Activated CD4-positive, alpha-beta T cell treated with anti-CD3 and anti-CD28 coated beads for 24 hours (primary cell): ENCODE data around the gene AHCTF1.
"Not testable (repeated sequence)": the region's sequence is repeated elsewhere in the genome, so short reads cannot be mapped to it uniquely, and the experiment has no call there.

ENCODE experiments used
- DNase-seq, 2 donors: peaks; one replicate each; pipeline ENCODE4 v3.0.0-alpha.2; 2020; ENCODE audit warnings: low read depth in 2 of 2

Gene AHCTF1

DNA sequence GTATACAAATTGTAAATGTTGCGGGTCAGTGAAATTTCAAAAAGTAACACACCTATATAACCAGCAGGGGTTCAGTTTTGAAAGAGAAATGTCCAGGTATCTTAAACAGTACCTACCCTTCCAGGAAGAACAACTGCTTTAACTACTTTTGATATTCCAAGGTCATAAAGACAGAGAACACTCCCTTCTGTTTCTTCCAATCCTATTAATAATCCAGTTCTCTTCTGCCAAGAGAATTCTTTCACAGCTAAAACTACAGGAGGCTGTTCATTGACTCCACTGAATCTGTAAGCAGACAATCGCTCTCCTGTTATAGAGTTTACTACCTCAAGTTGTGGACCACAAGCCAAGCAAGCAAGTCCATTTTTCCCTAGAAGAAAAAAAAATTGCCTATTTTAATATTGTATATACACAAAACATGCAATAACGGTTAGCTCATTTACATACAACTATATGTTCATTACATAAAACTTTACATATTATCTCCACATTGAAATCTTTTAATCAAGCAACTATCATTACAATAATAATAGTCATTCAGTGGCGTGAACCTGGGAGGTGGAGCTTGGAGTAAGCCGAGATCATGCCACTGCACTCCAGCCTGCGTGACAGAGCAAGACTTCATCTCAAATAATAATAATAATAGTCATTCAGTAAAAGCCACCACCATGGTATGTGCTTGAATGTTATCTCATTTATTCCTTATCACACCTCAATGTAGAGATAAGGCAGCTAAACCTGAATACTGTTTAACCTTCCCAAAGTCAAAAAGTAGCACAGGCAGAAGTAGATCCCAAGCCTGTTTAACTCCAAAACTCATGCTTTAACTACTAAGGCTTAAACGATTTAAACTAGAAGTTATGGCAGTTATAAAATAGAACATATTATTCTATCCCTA lies 15.5 kb downstream of the AHCTF1 start:
- not testable (repeated sequence) for DNase-seq

DNA sequence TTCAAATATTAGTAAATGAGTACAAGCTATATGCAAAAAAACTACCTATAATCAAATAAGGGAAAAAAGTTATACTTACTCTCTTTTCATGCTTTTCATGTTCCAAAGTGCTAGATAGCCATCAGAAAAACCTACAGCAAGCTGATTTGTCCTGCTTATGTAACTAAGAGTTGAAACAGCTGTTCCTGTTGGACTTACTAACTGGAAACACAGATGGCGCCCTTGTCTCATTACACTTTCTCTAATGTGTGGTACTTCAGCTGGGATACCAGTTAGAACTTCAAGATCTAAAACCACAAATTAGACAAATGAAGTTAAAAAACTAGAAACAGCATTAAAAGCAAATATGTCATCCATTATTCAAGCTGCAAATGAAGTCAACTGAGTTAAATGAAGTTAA lies 24.3 kb downstream of the AHCTF1 start:
- no peak for DNase-seq

DNA sequence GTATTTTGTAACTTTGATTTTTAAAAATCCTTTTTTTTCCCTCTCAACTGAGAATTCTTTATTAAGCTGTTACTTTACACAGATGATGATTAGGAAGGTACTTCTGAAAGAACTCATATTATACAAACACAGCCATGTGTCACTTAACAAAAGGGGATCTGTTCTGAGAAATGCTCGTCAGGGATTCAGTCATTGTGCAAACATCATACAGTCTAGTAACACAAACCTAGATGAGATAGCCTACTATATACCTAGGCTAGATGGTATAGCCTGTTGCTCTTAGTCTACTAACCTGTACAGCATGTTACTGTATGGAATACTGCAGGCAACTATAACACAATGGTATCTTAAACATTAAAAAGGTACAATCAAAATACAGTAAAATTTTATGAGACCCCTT lies 24.9 kb downstream of the AHCTF1 start:
- no peak for DNase-seq

DNA sequence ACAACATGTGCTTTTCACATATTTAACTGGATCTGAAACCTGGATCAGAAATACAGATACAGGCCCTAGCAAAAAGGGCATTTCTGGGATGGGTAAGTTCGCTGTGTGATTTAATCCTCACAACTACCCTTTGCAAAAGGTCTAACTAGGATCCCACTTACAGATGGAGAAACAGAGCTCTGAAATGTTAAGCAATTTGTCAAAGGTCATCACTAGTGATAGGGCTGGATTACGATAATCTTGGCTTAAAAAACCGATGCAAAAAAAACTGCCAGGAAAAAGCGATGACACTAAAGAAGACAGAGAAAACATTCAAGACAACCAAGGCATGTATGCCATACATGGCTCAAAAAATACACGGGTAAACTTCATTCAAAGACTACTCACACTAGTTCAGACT lies 29.9 kb downstream of the AHCTF1 start:
- DNase-seq: no peak

GRCh38 chr1:246897302-246897701 lies 34.4 kb downstream of the AHCTF1 start:
- no peak for DNase-seq

GRCh38 chr1:246893191-246893939 lies 38.4 kb downstream of the AHCTF1 start:
- no peak for DNase-seq

DNA sequence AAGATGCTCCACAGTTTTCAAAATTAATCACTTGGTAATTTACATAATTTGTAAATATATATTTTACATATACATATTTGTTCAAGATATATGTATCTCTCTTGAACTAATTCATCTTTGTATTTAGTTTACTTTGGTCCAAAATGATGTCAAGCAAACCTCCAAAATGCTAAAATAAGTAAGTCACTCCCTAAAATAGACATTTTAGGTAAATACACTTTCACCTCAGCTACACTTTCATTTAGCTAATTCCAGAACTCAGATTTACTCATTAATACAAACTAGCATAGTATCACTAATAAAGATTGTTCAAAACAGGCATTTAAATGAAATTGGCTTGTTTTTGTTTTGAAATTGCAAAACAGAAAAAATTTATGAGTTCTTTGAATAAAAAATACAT lies 40.6 kb downstream of the AHCTF1 start:
- no peak for DNase-seq

DNA sequence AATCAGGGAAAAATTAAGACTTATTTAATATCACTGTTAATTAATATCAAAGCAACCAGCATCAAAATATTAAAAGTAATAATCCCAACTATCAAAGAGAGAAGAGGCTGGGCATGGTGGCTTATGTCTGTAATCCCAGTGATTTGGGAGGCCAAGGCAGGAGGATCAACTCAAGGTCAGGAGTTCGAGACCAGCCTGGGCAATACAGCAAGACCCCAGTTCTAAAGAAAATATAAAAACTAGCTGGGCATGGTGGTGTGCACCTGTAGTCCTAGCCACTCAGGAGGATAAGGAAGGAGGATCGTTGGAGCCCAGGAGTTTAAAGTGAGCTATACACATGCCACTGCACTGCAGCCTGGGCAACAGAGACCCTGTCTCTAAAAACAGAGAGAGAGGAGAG lies 43.2 kb downstream of the AHCTF1 start:
- DNase-seq: no peak

GRCh38 chr1:246885389-246885788 lies 46.4 kb downstream of the AHCTF1 start:
- DNase-seq: not testable (repeated sequence)

- no peak for DNase-seq
These were observed 53.2 kb downstream of the AHCTF1 start for GRCh38 chr1:246878551-246878950.

DNA sequence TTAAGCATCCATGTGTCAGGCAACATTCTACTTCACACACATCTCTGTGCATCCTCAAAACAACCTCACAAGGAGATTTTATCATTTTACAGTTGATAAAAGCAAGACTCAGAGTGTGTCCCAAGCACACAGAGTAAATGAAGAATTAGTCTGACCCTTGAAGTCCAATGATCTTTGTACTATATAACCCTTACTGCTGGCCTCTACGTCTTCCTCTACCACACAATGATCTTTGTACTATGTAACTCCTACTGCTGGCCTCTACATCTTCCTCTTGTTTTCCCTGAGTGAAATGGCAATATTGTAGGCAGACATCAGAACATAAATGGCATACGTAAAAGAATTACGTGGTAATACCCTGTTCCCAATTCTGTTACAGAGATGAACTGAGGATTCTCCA lies 55.3 kb downstream of the AHCTF1 start:
- DNase-seq: no peak

DNA sequence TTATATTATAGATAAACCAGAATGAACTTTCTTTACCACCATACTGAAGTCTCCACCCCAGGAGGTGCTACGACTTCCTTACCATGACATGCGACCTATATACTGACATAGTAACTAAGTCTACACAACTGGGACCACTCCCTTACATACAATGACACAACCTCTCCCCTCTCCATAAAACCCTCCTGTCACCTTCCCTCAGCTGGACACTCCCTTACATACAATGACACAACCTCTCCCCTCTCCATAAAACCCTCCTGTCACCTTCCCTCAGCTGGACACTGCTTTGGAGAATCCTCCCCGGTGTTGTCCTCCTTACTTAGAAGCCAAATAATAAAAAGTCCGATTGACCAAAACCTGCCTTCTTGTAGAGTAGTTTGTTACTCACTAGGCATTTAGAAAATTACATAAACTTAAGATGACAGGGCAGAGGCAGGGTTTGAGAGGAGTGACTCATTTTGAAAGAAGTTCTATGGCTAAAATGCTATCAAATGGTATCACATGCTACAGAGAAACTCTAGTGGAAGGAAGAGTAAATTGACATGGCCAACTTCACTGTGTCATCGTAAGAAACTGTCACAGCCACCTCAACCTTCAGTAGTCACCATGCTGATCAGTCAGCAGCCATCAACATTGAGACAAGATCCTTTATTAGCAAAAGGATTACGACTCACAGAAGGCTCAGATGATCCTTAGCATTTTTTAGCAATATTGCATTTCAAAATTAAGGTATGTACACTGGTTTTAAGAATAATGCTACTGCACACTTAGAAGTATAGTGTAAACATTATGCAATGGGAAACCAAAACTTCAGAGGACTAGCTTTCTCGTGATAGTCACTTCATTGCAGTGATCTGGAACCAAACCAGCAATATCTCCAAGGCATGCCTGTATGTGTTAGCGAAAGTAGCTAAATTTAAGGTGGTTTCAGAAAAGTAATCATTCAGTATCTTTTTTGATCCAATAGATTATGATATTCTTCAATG lies 56.4 kb downstream of the AHCTF1 start:
- DNase-seq: no peak

DNA sequence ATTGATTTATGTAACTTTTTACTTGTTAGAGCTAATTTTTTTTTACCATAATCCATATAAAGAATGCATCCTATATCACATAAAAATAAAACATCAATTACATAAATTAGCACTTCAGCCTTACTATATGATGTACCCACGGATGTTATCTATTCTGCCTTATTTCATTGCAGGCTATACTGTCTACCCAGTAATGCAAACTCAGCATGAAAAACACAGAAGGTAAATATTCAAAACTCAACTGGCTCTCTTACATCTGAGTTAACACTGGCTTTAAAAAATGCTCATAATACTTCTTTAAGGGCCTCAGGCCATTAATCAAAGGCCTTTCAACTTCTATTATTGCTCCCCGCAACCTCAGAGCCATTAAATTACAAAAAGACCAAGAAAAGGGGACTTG lies 65.8 kb downstream of the AHCTF1 start:
- DNase-seq: no peak

- not testable (repeated sequence) for DNase-seq
These were observed 68.0 kb downstream of the AHCTF1 start for GRCh38 chr1:246863791-246864190.

GRCh38 chr1:246860401-246860800 lies 71.3 kb downstream of the AHCTF1 start:
- DNase-seq: no peak

DNA sequence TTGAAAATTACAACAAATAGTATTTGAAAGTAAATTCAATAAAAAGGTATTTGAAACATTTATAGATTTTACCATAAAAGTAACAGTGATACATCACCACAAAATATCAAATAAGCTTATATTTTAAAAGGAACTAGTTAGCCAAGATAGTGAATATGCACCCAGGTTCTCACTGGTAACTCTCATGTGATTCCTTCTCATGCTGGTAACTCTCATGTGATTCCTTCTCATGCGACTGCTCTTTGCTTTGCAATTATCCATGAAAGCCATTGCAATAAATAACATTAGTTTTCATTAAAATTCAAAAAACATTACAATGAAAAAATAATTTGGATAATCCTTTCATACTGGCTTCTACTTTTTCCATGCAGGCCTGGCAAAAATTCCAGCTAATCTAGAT lies 75.4 kb downstream of the AHCTF1 start:
- no peak for DNase-seq

- DNase-seq: not testable (repeated sequence)
These were observed 81.1 kb downstream of the AHCTF1 start for GRCh38 chr1:246850640-246851039.

DNA sequence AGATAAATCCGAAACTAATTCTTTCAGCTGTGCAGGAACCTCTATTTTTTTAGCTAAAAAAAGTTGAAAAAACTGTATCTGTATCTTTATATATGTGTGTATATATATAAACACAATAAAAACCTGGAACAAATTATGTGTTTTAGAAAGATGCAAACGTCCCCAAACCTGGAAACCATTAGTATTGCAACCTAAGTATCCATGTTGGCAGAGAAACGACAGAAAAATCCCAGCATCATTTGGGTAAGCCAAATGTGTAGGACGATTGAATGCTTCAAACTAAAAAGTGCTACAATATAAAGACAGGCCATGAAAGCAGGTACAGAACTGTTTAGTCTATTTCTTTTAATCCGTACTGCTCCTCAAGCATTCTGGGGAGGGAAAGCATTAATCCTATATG lies 87.9 kb downstream of the AHCTF1 start:
- DNase-seq: no peak

DNA sequence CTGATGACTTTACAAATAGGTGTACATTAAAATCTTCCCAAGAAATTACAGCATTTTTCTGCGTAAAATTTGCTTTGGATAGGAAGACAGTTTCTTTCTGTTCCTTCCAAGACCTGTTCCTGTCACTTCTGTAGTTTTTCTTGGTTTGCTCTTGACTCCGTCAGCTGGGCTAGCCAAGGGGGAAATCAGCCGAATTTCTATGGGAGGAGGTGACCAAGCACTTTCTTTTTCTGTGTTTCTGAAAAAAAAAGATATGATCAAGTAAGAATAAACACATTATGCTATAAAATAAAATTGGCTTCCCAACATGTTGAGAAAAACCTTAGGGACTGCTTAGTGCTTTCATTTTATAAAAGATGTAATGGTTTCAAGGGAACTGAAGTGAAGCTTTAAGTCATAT lies 91.0 kb downstream of the AHCTF1 start:
- DNase-seq: not testable (repeated sequence)

- DNase-seq: no peak
These were observed 93.7 kb downstream of the AHCTF1 start for GRCh38 chr1:246838118-246838456.

- DNase-seq: no peak
These were observed 94.2 kb downstream of the AHCTF1 start for GRCh38 chr1:246837418-246838117.
